HG02642 (cell line): ENCODE results near the gene BSX.

Source experiments
- ATAC-seq: cut with Tn5 transposase; IDR thresholded peaks from one replicate; pipeline ENCODE4 v1.9.1; 2021; ENCODE audit warnings: mild to moderate bottlenecking; ENCODE audit not compliant: unreplicated experiment, poor library complexity

Gene BSX

GRCh38 chr11:122963961-122964360, 17.7 kb downstream of the BSX start:
- ATAC-seq: no peak

DNA sequence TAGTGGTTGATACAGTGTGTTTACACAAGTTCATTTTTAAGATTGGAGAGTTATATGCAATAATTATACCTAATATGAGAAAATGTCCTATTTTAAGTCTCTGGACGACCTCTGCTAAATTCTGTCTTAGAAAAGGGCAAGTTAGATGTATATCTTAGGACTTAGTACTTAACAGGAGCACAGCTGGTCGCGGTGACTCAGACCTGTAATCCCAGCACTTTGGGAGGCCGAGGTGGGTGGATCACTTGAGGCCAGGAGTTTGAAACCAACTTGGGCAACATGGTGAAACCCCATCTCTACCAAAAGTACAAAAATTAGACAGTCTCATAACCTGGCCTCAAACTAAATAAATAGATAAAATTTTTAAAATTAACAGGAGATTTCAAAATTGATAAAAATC, 27.2 kb downstream of the BSX start:
- no peak for ATAC-seq

GRCh38 chr11:122951211-122951610, 30.4 kb downstream of the BSX start:
- ATAC-seq: no peak

DNA sequence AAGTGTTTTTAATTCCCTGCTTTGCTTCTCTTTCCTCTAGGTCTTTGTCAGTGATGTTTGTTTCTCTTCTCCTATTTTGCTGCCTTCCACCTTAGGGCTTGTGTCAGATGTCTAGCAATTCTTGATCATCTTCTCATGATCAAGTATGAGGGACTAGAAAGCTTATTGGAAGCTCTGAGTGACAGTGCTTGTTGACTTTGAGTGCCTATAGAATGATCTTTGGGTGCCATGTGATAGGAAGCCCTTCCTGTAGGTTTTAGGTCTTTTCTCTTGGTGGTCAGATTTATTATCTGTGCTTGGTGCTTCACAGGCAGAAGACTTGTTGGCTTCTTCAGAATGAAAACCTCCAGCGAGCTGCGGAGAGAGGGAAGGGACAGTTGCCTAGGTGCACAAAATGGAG, 43.1 kb downstream of the BSX start:
- ATAC-seq: no peak

DNA sequence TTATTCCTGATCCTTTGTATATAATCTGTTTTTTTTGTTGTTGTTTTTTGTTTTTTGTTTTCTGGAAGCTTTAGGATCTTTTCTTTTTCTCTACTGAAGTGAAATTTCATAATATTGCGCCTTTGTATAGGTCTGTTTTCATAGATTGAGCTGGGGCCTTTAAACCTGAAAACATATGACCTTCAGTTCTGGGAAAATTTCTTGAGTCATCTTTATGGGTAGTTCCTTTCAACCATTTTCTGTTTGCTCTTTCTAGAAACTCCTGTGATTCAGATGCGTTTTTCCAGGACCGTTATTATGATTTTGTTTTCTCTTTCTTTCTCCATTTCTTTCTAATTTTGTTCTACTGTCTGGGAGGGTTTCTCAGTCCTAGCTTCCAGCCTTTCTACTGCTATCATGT, 43.7 kb downstream of the BSX start:
- no peak for ATAC-seq

- ATAC-seq: no peak
Measured at GRCh38 chr11:122933416-122933815, 48.2 kb downstream of the BSX start.

DNA sequence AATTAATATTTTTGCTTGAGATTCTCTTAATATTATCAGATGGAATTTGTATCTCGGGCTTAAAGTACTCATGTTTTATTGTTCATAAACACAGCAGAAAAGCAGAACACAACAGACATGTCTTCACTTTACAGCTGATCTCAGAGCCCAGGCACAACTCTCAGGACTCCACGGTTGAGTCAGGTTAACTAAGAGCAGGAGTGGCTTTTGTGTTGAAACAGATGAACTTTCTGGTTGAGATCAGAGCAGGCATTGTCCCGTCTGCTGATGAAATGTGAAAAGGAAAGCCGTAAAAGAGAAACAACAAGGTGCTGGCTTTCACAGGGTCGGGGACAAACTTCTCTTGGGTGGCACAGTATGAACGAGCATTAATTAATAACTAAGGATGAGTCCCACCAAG, 50.1 kb downstream of the BSX start:
- no peak for ATAC-seq
